Measurements from ENCODE around the gene UBQLN1.
"Not testable (repeated sequence)": the region's sequence is repeated elsewhere in the genome, so short reads cannot be mapped to it uniquely, and the experiment has no call there.

The UBQLN1 gene

DNA sequence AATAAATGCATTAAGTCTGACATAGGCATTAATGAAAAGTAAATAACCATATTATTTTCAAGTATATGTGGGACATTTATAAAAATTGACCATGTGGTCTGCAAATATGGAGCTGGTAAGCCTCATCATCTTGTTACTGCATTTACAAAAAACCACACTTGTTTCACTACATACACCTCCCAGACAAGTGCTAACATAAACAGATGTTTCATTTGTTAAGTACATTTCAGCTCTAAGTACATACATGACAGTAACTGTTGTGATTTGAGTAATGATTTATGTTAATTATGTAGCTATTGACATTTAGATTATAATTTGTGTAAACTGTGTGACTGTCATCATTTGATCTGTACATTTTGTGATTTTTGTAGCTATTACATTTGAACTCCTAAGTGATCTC, 70.9 kb downstream of the UBQLN1 start:
- no peak for DNase-seq (ENCODE audit: low read depth in 1 of 2, low spot score in 1 of 2)

- no peak for DNase-seq (ENCODE audit: low read depth in 1 of 2, low spot score in 1 of 2)
Observed at GRCh38 chr9:83633676-83634075, 74.1 kb downstream of the UBQLN1 start.

DNA sequence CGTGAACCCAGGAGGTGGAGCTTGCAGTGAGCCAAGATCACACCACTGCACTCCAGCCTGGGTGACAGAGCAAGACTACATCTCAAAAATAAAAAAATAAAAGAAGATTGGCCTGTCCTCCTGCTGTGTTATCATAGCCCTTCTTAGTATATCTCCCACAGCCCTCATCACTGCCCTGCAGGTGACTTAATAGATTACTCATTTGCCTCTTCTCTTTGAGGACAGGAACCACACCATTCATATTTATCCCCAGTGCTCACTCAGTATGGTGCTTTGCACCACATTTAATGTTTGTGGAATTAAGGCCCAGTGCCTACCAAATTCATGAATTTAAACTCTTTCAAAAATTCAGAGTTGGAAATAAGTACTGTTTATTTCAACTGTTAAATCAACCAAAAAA, 74.5 kb downstream of the UBQLN1 start:
- no peak for DNase-seq (ENCODE audit: low read depth in 1 of 2, low spot score in 1 of 2)

- no peak for DNase-seq (ENCODE audit: low read depth in 1 of 2, low spot score in 1 of 2)
Observed at GRCh38 chr9:83630938-83631457, 76.8 kb downstream of the UBQLN1 start.

DNA sequence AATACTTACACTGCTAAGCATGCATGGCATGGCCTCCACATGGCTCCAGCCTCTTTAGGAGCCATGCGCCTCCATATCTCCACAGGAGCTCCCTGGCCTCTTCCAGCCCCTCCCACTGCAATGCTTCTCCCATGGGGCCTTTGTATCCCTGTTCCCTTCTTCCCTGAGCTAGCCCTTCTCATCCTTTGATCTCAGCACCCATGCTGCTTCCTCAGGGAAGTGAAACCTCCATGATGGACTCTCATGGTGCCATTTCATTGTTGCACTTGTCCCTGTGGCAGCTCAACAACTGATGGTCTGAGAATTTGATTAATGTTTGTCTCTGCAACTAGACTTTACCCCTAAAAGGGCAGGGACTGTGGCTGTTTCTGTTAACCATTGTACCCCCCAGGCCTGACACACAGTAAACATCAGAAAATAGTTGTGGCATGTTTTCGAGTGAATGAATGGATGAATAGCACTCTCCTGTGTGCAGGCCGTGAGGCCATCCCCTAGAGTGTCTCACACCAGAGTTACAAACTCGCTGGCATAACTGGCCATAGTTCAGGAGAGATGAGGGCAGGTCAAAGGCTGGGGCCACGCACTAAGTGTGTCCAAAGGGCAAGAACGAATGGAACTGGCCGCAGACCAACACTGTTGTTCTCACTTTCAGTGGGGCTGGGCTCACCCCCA, 78.2 kb downstream of the UBQLN1 start:
- DNase-seq (ENCODE audit: low read depth in 1 of 2, low spot score in 1 of 2) = no peak

GRCh38 chr9:83628540-83628939, 79.2 kb downstream of the UBQLN1 start:
- no peak for DNase-seq (ENCODE audit: low read depth in 1 of 2, low spot score in 1 of 2)

DNA sequence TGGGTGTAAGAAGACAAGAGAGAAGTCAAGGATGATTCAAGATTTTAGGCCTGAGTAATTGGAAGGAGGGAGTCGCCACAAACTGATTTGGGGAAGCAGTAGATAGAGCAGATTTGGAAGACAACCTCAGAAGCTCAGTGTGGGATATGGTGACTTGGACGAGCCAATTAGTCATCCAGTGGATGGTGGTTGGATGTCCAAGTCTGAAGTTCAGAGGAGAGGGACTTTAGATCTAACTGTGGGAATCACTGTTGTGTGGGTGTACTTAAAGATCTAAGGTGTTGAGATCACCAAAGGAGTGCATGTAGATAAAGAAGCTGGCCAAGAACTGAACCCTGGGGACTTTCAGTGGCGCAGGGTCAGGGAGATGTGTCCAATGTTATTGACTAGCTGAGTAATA, 82.6 kb downstream of the UBQLN1 start:
- no peak for DNase-seq (ENCODE audit: low read depth in 1 of 2, low spot score in 1 of 2)

- DNase-seq (ENCODE audit: low read depth in 1 of 2, low spot score in 1 of 2) = no peak
Observed at GRCh38 chr9:83623679-83624076, 84.1 kb downstream of the UBQLN1 start.

DNA sequence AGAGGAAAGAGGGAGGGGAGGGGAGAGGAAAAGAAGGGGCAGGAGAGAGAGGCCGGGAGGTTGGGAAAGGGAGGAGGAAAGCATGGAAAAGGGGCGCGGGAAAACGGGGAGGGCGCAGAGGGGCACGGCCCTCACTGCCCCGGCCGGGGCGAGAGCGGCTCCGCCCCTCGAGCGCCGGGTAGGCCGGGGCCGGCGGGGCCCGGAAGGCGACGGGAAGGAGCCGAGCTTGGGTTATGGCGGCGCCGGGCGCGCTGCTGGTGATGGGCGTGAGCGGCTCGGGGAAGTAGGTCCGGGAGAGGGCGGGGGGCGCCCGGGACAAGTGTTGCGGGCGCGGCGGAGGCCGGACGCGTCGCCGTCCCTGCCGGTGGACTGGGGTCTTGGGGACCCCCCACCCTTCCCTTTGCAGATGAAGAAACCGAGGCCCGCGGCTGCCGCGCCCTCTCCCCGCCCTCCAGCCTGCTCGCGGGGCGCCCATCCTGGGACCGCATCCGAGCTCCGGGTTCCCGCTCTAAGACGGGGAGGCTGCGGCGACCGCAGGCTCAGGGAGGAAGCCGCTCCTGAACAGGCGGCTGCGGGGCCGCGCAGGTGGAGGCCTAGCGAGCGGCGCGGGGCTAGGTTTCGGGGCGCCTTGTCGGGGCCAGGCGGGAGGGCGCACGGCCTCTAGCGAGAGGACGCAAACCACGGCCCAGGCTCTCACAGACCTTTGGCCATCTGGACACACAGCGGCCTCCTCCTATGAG, 84.6 kb downstream of the UBQLN1 start, which contains the start of gene IDNK:
Gene IDNK, plus strand, starts transcription at position 205 of the 740 bp plus-strand sequence. Its CDS starts 29 bp downstream, at position 234.
- peak; percentile 25 to 51 for DNase-seq (ENCODE audit: low read depth in 1 of 2, low spot score in 1 of 2)

DNA sequence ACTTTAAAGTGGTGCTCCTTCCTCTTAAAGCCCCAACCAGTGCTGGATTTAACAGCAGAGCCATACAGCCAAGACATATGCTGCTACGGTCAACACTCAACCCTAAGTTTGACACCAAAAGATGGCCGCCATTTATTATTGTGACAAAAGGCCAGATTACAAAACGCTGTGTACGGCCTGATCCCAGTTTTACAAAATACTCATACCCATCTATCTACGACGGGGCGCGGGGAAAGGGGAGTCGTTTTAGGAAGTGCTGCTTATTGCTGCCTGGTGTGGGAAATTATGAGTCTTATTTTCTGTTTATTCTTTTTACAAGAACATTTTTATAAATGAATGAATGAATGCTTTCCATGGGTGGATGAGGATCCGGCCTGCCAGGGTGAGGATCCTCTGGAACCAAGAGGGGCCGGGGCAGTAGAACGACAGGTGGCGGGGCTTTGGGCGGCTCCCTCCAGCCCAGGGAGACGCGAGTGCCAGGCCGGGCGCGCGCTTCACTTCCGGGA, 85.3 kb downstream of the UBQLN1 start:
- DNase-seq (ENCODE audit: low read depth in 1 of 2, low spot score in 1 of 2) = peak in 1 of 2 donors; percentile 44

DNA sequence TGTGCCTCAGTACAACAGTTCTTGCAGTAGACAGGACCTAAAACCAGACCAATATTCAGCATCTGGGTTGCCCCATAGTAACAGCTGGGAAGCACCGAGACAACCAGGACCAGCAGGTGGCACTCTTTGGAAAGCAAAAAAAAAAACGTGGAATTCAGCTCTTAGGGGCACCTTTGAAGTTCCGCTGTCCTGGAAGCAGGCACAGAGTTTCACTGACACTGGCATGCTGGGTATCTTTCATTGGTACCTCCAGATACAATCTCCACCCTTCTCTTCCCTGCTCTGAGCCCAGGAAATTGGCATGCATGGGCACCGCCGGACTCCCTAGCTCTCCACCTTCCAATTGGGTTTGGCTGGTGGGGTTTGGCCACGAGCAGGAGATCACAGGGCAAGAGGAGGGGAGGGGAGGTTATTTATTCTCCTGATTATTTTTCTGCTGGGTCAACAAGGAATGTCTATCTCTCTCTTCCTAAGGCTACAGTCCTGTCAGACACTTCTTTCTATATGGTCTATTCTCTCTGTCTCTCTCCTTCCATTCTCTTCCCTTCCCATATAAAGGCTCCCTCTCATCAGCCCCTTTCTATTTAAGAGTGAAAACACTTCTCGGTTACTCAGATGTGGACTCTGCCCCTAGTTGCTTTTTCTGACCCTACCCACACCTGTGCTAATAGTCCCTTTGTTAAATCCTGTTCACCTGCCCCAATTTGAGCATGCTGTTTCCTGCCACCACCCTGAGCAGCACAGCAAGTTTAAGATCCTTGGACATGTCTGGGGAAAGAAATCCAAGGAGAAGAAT, 86.7 kb downstream of the UBQLN1 start:
- DNase-seq (ENCODE audit: low read depth in 1 of 2, low spot score in 1 of 2) = peak in 1 of 2 donors; percentile 24

DNA sequence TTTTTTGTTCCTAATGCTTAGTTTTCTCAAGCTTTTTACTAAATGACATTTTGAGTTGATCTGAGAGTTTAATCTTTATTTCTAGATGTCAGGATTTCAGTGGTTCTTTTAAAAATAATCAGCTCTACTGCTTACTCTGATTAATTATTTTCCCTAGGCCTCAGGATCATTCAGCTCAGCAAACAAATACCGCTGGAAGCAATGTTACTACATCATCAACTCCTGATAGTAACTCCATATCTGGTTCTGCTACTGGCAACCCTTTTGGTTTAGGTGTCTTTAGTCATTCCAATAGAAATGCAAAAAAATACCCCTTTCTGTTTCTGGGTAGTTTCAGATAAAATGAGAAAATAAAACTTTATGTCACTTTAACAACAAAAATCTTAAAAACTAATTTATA, 90.5 kb downstream of the UBQLN1 start:
- no peak for DNase-seq (ENCODE audit: low read depth in 1 of 2, low spot score in 1 of 2)

DNA sequence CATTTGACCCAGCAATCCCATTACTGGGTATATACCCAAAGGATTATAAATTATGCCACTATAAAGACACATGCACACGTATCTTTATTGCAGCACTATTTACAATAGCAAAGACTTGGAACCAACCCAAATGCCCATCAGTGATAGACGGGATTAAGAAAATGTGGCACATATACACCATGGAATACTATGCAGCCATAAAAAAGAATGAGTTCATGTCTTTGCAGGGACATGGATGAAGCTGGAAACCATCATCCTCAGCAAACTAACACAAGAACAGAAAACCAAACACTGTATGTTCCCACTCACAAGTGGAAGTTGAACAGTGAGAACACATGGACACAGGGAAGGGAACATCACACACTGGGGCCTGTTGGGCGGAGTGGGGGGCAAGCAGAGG, 94.5 kb downstream of the UBQLN1 start:
- DNase-seq (ENCODE audit: low read depth in 1 of 2, low spot score in 1 of 2) = not testable (repeated sequence)

Data from activated CD4-positive, alpha-beta T cell treated with anti-CD3 and anti-CD28 coated beads, Interleukin-2, amount 50 U/mL, for 24 hours (primary cell).